Omental fat pad (tissue), 4 donors: ENCODE data around the gene PKN3. TPM values are rescaled to one million over a fixed set of nuclear protein-coding genes. Genes with fewer than 3 reads are reported as not detected.

Experiments used
- ATAC-seq: fragments of 150-250 bp; one replicate; pipeline ENCODE4 v1.9.1; 2016; ENCODE audit warnings: mild to moderate bottlenecking, moderate library complexity; ENCODE audit not compliant: low FRiP score
- DNase-seq: peaks from one replicate; pipeline ENCODE4 v3.0.0-alpha.2; 2019; ENCODE audit warnings: low spot score
- total RNA-seq, 4 donors: library from RNA; depleted of rRNA; stranded (reverse); fragments of >200 nt; gene quantifications; one replicate each; pipeline ENCODE4 v1.1.0, GENCODE V29; 2016
- TF ChIP-seq, protein P1 (sequence below), 3 donors: fragments of 450-650 bp; IDR thresholded peaks; one replicate each; pipeline ENCODE4 v1.5.1; 2016 to 2017; ENCODE audit warnings: antibody characterized with exemption in 3 of 3, mild to moderate bottlenecking in 3 of 3, moderate library complexity in 2 of 3

The PKN3 gene
- total RNA-seq, 4 donors from 2014 or later = 4.2 to 12.0 (median 7.5) TPM

DNA sequence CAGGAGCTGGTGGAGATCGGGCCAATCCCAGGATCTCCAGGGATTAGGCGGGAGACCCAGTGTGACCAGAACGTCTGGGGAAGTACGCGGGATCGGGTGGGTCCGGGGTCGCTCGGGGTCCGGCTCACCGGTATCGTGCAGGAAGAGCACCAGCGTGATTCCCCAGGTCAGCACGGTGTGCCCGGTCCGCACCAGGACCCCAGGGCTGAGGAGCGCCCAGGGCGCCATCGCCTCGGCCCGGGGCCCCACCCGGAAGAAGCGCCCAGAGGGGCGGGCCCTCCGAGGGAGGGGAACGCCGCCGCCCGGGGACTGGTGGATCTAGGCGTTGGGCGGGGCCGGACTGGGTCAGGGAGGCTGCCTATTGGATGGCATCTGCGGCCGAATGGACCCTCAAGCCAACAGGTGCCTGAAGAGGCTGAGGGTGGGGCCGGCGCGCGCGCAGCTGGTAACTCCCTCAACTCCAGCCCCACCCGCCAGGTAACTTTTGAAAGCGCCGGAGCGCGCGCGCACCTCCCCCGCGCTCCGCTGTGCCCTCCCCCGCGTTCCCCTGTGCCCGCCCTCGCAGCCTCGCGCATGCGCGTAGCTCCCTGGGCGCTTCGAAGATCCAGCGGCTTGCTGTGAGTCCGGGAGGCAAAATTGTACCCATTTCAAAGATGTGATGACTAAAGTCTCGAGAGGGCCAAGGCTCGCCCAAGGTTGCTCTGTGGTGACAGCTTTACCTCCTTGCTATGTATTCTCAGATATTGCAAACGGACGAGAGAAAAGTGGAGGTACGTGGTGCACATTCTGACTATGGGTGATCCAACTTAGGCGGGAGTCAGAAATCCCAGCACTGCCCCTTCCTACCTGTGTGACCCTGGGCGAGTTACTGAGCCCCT, 21.8 kb downstream of the PKN3 start, which contains the start of gene ZDHHC12:
Gene ZDHHC12, minus strand, starts transcription at position 262 of the 878 bp plus-strand sequence. Its CDS starts 34 bp downstream, at position 228.
- DNase-seq (peak; percentile 92), ATAC-seq (peak; percentile 94)
- TF ChIP-seq, protein P1, sequence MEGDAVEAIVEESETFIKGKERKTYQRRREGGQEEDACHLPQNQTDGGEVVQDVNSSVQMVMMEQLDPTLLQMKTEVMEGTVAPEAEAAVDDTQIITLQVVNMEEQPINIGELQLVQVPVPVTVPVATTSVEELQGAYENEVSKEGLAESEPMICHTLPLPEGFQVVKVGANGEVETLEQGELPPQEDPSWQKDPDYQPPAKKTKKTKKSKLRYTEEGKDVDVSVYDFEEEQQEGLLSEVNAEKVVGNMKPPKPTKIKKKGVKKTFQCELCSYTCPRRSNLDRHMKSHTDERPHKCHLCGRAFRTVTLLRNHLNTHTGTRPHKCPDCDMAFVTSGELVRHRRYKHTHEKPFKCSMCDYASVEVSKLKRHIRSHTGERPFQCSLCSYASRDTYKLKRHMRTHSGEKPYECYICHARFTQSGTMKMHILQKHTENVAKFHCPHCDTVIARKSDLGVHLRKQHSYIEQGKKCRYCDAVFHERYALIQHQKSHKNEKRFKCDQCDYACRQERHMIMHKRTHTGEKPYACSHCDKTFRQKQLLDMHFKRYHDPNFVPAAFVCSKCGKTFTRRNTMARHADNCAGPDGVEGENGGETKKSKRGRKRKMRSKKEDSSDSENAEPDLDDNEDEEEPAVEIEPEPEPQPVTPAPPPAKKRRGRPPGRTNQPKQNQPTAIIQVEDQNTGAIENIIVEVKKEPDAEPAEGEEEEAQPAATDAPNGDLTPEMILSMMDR (IDR thresholded peaks at IDR 0.05) = no peak

GRCh38 chr9:128724744-128725211, 22.5 kb downstream of the PKN3 start:
- DNase-seq (no peak), ATAC-seq (no peak)
- TF ChIP-seq, protein P1 (IDR thresholded peaks at IDR 0.05) = no peak

DNA sequence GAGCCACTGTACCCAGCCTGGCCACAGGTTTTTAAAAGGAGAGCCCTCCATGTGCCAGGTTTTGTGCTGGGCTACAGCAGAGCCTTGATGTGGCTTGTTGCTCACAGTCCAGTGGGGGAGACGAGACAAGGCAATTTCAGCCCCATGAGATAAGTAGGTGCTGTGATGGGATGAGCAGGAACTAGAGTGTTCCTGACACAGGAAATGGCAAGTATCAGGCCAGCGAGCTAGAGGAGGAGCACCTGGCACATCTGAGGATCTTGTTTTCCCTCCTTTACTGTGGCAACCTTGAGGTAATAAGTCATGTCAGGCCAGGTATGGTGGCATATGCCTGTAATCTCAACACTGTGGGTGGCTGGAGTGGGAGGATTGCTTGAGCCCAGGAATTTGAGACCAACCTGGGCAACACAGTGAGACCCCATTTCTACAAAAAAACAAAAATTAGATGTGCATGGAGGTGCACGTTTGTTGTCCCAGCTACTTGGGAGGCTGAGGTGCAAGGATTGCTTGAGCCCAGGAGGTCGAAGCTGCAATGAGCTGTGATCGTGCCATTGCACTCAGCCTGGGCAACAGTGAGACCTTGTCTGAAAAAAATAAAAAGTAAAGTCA, 25.4 kb downstream of the PKN3 start:
- TF ChIP-seq, protein P1 (IDR thresholded peaks at IDR 0.05) = no peak
- no peak for DNase-seq
- no peak for ATAC-seq

GRCh38 chr9:128728298-128728697, 26.0 kb downstream of the PKN3 start:
- ATAC-seq = no peak
- TF ChIP-seq, protein P1 (IDR thresholded peaks at IDR 0.05) = no peak
- no peak for DNase-seq

- DNase-seq = no peak
- TF ChIP-seq, protein P1 (IDR thresholded peaks at IDR 0.05) = no peak
- no peak for ATAC-seq
Measured at GRCh38 chr9:128729302-128729701, 27.0 kb downstream of the PKN3 start.

GRCh38 chr9:128729766-128730517, 27.6 kb downstream of the PKN3 start:
- ATAC-seq (no peak), DNase-seq (no peak)
- TF ChIP-seq, protein P1 (IDR thresholded peaks at IDR 0.05) = no peak
